ENCODE data around the gene ST3GAL4. TPM values are rescaled to one million over a fixed set of nuclear protein-coding genes. Genes with fewer than 3 reads are reported as not detected.

ST3GAL4 gene
- total and polyA plus RNA-seq, 4 donors: 25.4 to 36.3 (median 28.2) TPM

- H3K4me1 ChIP-seq (ENCODE audit: control insufficient read depth in 1 of 2, insufficient read depth in 2 of 2, low read length in 2 of 2): no peaks in the 10 kb centered on the region
- no peaks in the 10 kb centered on the region for H3K27me3 ChIP-seq (ENCODE audit: control insufficient read depth in 1 of 2, insufficient read depth in 2 of 2, low read length in 1 of 2)
- DNase-seq (peak in 1 of 2 donors; percentile 38), ATAC-seq (ENCODE audit: low FRiP score) (no peak)
- 93 to 96% methylated on average over 14 of the region's 14 CpGs for WGBS, 2 donors
- intact Hi-C loops (cut with DNase I): loop anchor here in 1 of 2 donors (2.0 to 10.0 kb wide), 3 partner anchors 36 to 169 kb away; no protein-coding TSS in a partner anchor
- H3K4me3 ChIP-seq (ENCODE audit: low read length in 2 of 2): no peak overlapping the region
- no peaks in the 10 kb centered on the region for H3K9me3 ChIP-seq (ENCODE audit: control insufficient read depth, low read length)
- H3K27ac ChIP-seq (ENCODE audit: low read depth in 1 of 2, low read length in 2 of 2): no peak overlapping the region
- H3K36me3 ChIP-seq (ENCODE audit: control insufficient read depth in 1 of 2, insufficient read depth in 2 of 2, low read length in 1 of 2): no peaks in the 10 kb centered on the region
Observed at GRCh38 chr11:126311401-126312291, 43.8 kb upstream of the ST3GAL4 start.

GRCh38 chr11:126312961-126313360 lies 42.5 kb upstream of the ST3GAL4 start:
- H3K4me3 ChIP-seq (ENCODE audit: low read length in 2 of 2): no peak overlapping the region
- no peaks in the 10 kb centered on the region for H3K9me3 ChIP-seq (ENCODE audit: control insufficient read depth, low read length)
- ATAC-seq (ENCODE audit: low FRiP score) (no peak), DNase-seq (peak in 1 of 2 donors; percentile 35)
- 83% methylated on average over 8 of the region's 8 CpGs for WGBS, 2 donors
- no peaks in the 10 kb centered on the region for H3K27me3 ChIP-seq (ENCODE audit: control insufficient read depth in 1 of 2, insufficient read depth in 2 of 2, low read length in 1 of 2)
- H3K27ac ChIP-seq (ENCODE audit: low read depth in 1 of 2, low read length in 2 of 2): no peak overlapping the region
- intact Hi-C loops (cut with DNase I): loop anchor here in 1 of 2 donors (5.0 to 10.0 kb wide), 2 partner anchors 34 to 102 kb away; no protein-coding TSS in a partner anchor
- H3K36me3 ChIP-seq (ENCODE audit: control insufficient read depth in 1 of 2, insufficient read depth in 2 of 2, low read length in 1 of 2): no peaks in the 10 kb centered on the region
- no peaks in the 10 kb centered on the region for H3K4me1 ChIP-seq (ENCODE audit: control insufficient read depth in 1 of 2, insufficient read depth in 2 of 2, low read length in 2 of 2)

DNA sequence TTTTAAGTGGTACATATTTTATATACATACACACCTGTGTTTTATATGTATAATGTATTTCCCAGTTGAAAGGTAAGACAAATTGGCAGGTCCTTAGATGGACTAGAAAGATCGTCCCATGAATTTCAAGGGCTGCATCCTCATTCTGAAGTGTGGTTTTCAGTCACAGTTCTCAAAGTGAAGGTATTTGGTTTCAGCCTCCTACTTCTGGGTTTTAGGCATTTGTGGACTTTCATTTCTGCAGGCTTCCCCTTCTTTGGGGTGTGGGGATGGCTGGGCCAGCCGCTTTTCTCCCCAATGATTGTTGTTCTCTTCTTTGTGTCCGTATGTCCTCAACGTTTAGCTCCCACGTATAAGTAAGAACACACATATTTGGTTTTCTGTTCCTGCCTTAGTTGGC lies 41.7 kb upstream of the ST3GAL4 start:
- Histone ChIP-seq H3K27ac (ENCODE audit: low read depth in 1 of 2, low read length in 2 of 2) (no peak overlapping the region), H3K4me1 (ENCODE audit: control insufficient read depth in 1 of 2, insufficient read depth in 2 of 2, low read length in 2 of 2) (no peaks in the 10 kb centered on the region), H3K9me3 (ENCODE audit: control insufficient read depth, low read length) (no peaks in the 10 kb centered on the region), H3K36me3 (ENCODE audit: control insufficient read depth in 1 of 2, insufficient read depth in 2 of 2, low read length in 1 of 2) (no peaks in the 10 kb centered on the region), H3K4me3 (ENCODE audit: low read length in 2 of 2) (no peak overlapping the region), H3K27me3 (ENCODE audit: control insufficient read depth in 1 of 2, insufficient read depth in 2 of 2, low read length in 1 of 2) (no peaks in the 10 kb centered on the region)
- DNase-seq: peak in 1 of 2 donors; percentile 14
- no peak for ATAC-seq (ENCODE audit: low FRiP score)
- intact Hi-C loops (cut with DNase I): loop anchor here in 1 of 2 donors (5.0 to 10.0 kb wide), 2 partner anchors 33 to 101 kb away; no protein-coding TSS in a partner anchor
- WGBS, 2 donors: 94 to 96% methylated on average over 5 of the region's 5 CpGs

GRCh38 chr11:126317432-126317755 lies 38.1 kb upstream of the ST3GAL4 start:
- intact Hi-C loops (cut with DNase I): loop anchor here in 1 of 2 donors (10.0 kb wide), 1 partner anchor 97 kb away; no protein-coding TSS in a partner anchor
- Histone ChIP-seq H3K36me3 (ENCODE audit: control insufficient read depth in 1 of 2, insufficient read depth in 2 of 2, low read length in 1 of 2) (no peaks in the 10 kb centered on the region), H3K9me3 (ENCODE audit: control insufficient read depth, low read length) (no peaks in the 10 kb centered on the region), H3K27me3 (ENCODE audit: control insufficient read depth in 1 of 2, insufficient read depth in 2 of 2, low read length in 1 of 2) (no peaks in the 10 kb centered on the region), H3K4me3 (ENCODE audit: low read length in 2 of 2) (no peak overlapping the region), H3K4me1 (ENCODE audit: control insufficient read depth in 1 of 2, insufficient read depth in 2 of 2, low read length in 2 of 2) (no peaks in the 10 kb centered on the region), H3K27ac (ENCODE audit: low read depth in 1 of 2, low read length in 2 of 2) (peak overlapping the region; percentile 23 to 73)
- no peak for DNase-seq
- ATAC-seq (ENCODE audit: low FRiP score): no peak
- WGBS, 2 donors: 9 to 14% methylated on average over 1 of the region's 1 CpG

DNA sequence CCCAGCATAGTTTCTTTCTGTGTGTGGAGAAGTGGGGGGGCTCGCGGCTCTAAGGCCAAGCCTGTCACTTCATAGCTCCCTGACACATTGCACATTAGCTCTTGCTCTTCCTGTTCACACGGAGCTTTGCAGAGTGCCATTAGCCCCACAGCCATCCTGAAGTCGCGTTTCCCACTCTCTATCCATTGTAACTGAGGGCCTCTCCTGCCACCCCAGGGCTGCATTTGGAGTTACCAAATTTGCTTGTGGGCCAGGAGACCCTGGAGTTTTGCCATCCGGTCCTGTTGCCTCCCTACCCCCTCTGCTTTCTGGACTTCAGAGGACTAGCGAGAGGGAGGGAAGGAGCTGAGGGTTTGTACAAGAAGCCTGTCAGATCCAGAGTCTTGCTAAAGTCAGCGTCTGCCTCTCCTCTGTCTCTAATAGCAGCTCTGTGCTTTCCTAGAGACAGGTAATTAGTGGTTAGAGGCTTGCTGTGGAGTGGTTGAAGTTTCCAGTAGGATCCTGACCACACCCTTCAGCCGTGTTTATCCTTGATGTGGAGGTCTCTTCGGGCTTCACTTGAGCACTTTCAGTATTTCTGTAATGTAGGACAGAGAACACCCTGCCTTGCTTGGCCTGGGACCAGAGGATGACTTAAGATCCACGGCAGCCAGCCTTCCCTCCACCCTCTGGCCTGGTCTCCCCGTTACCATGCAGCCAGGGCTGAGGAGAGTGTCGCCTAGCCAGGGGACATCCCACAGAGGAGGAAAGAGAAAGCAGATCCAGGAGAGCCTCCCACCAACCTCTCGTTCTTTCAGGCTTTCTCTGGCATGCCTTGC lies 37.5 kb upstream of the ST3GAL4 start:
- no peak overlapping the region for H3K4me3 ChIP-seq (ENCODE audit: low read length in 2 of 2)

DNA sequence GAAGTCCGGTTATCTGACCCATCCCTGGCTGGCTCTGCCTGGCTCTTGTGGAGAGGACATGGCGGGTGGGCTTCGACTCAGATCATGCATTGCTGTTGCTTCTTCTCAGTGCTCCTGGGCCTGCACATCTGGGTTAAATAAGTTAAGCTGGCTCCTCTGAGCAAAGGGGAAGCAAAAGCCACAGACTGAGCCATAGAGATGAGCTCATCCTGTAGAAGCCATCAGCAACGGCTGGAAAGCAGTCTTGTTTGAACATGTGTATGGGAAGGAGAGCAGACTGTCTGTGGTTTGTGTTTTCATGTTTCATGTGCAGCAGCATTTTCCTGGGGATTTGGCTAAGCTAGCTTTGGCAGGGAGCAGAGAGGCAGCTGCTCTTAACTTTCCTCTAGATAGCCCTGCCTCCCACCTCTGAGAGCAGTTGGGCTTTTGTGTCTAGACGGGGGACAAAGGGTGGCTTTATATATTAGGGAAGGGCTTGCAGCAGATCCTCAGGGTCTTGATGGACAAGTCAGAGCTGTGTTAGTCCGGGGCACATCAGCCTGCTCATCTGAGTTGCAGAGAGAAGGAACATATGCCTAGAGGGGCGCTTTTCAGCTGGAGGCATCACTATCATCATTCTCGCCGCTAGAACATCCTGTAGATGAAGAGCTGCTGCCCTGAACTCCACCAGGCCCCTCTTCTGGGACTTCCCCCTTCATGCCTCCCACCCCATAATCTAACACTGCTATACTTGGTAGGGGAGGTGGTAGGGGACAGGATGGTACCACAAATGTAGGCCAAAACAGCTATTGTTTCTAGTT lies 36.7 kb upstream of the ST3GAL4 start:
- no peaks in the 10 kb centered on the region for H3K27me3 ChIP-seq (ENCODE audit: control insufficient read depth in 1 of 2, insufficient read depth in 2 of 2, low read length in 1 of 2)
- no peaks in the 10 kb centered on the region for H3K9me3 ChIP-seq (ENCODE audit: control insufficient read depth, low read length)
- intact Hi-C loops (cut with DNase I): loop anchor here in 1 of 2 donors (10.0 kb wide), 1 partner anchor 96 kb away; no protein-coding TSS in a partner anchor
- H3K4me1 ChIP-seq (ENCODE audit: control insufficient read depth in 1 of 2, insufficient read depth in 2 of 2, low read length in 2 of 2): no peaks in the 10 kb centered on the region
- DNase-seq: peak; percentile 28 to 64
- no peak overlapping the region for H3K4me3 ChIP-seq (ENCODE audit: low read length in 2 of 2)
- H3K27ac ChIP-seq (ENCODE audit: low read depth in 1 of 2, low read length in 2 of 2): peak overlapping the region; percentile 23 to 73
- no peaks in the 10 kb centered on the region for H3K36me3 ChIP-seq (ENCODE audit: control insufficient read depth in 1 of 2, insufficient read depth in 2 of 2, low read length in 1 of 2)
- WGBS, 2 donors: 35% methylated on average over 9 of the region's 9 CpGs
- peak; percentile 86 for ATAC-seq (ENCODE audit: low FRiP score)

More for the DNA sequence above, 37.5 kb upstream of the ST3GAL4 start:
- DNase-seq (peak; percentile 86 to 88), ATAC-seq (ENCODE audit: low FRiP score) (peak; percentile 95)
- 2 to 6% methylated on average over 14 of the region's 14 CpGs for WGBS, 2 donors
- Histone ChIP-seq H3K36me3 (ENCODE audit: control insufficient read depth in 1 of 2, insufficient read depth in 2 of 2, low read length in 1 of 2) (no peaks in the 10 kb centered on the region), H3K27ac (ENCODE audit: low read depth in 1 of 2, low read length in 2 of 2) (peak overlapping the region; percentile 23 to 73), H3K9me3 (ENCODE audit: control insufficient read depth, low read length) (no peaks in the 10 kb centered on the region), H3K27me3 (ENCODE audit: control insufficient read depth in 1 of 2, insufficient read depth in 2 of 2, low read length in 1 of 2) (no peaks in the 10 kb centered on the region), H3K4me1 (ENCODE audit: control insufficient read depth in 1 of 2, insufficient read depth in 2 of 2, low read length in 2 of 2) (no peaks in the 10 kb centered on the region)
- intact Hi-C loops (cut with DNase I): loop anchor here in 1 of 2 donors (10.0 kb wide), 1 partner anchor 97 kb away; no protein-coding TSS in a partner anchor

DNA sequence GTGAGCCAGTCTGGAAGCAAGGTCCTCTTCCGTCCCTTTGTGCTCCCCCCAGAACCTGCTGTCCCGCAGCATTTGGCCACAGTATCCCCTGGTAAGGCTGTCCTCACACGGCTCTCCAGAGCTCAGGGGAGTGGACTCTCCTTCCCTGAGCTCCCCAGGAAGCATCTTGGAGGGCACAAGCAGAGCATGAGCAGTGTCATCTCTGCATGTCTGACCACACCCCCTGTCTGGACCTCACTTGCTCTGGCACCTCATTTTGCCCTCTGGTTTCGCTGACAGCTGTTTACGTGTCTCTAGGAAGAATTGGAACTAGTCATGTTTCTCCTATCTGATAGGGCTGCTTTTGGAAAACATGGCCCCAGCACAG lies 36.1 kb upstream of the ST3GAL4 start:
- DNase-seq (peak in 1 of 2 donors; percentile 31), ATAC-seq (ENCODE audit: low FRiP score) (no peak)
- Histone ChIP-seq H3K9me3 (ENCODE audit: control insufficient read depth, low read length) (no peaks in the 10 kb centered on the region), H3K4me3 (ENCODE audit: low read length in 2 of 2) (no peak overlapping the region), H3K4me1 (ENCODE audit: control insufficient read depth in 1 of 2, insufficient read depth in 2 of 2, low read length in 2 of 2) (no peaks in the 10 kb centered on the region), H3K27me3 (ENCODE audit: control insufficient read depth in 1 of 2, insufficient read depth in 2 of 2, low read length in 1 of 2) (no peaks in the 10 kb centered on the region), H3K36me3 (ENCODE audit: control insufficient read depth in 1 of 2, insufficient read depth in 2 of 2, low read length in 1 of 2) (no peaks in the 10 kb centered on the region), H3K27ac (ENCODE audit: low read depth in 1 of 2, low read length in 2 of 2) (no peak overlapping the region)
- 34 to 49% methylated on average over 5 of the region's 5 CpGs for WGBS, 2 donors
- intact Hi-C loops (cut with DNase I): loop anchor here in 1 of 2 donors (10.0 kb wide), 1 partner anchor 95 kb away; no protein-coding TSS in a partner anchor

DNA sequence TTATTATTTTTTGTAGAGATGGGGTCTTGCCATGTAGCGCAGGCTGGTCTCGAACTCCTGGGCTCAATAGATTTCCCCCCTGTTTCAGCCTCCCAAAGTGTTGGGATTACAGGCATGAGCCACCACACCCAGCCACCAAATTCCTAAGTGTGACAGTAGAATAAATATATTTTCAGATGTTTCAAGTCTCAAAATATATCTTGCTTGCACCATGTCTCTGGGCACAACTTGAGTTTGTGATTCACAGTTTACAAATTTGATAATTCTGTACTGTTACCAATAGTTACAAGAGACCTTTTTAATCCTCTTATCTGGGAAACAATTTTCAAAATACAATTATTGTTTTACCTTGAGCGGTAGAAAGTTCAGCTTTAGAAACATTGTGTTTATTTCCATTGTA lies 32.5 kb upstream of the ST3GAL4 start:
- ATAC-seq (ENCODE audit: low FRiP score): no peak
- H3K36me3 ChIP-seq (ENCODE audit: control insufficient read depth in 1 of 2, insufficient read depth in 2 of 2, low read length in 1 of 2): no peaks in the 10 kb centered on the region
- no peaks in the 10 kb centered on the region for H3K27me3 ChIP-seq (ENCODE audit: control insufficient read depth in 1 of 2, insufficient read depth in 2 of 2, low read length in 1 of 2)
- intact Hi-C loops (cut with DNase I): no loop called here
- peak in 1 of 2 donors; percentile 6 for DNase-seq
- 87 to 92% methylated on average over 3 of the region's 3 CpGs for WGBS, 2 donors
- H3K27ac ChIP-seq (ENCODE audit: low read depth in 1 of 2, low read length in 2 of 2): no peak overlapping the region
- H3K4me3 ChIP-seq (ENCODE audit: low read length in 2 of 2): no peak overlapping the region
- H3K4me1 ChIP-seq (ENCODE audit: control insufficient read depth in 1 of 2, insufficient read depth in 2 of 2, low read length in 2 of 2): no peaks in the 10 kb centered on the region
- no peaks in the 10 kb centered on the region for H3K9me3 ChIP-seq (ENCODE audit: control insufficient read depth, low read length)

All from aorta (tissue), 5 donors.